T-cell (primary cell): ENCODE measurements around the gene HSPA2. TPM values are rescaled to one million over a fixed set of nuclear protein-coding genes. Genes with fewer than 3 reads are reported as not detected.

Source experiments
- ATAC-seq, 4 experiments: fragments of 200-7000 bp in 3 of 4; fragments of 150-1000 bp in 1 of 4; cut with Tn5 transposase; replicated peaks in 1 of 4; 1 replicate in 3 of 4; 2 replicates in 1 of 4; pipeline ENCODE4 v1.10.0; 2021; ENCODE audit warnings: moderate library complexity in 3 of 4, mild to moderate bottlenecking in 2 of 4, moderate number of reproducible peaks in 1 of 4
- CTCF ChIA-PET, 2 donors: fragments of 300-600 bp; sonication (Branson Sonifier 250); formaldehyde crosslinking; loops; one replicate each; lab custom pipeline; 2022; ENCODE audit warnings: antibody characterized with exemption in 2 of 2; lab: Charles Lee
- POLR2A ChIA-PET, 2 donors: fragments of 300-600 bp; sonication (Branson Sonifier 250); formaldehyde crosslinking; loops; one replicate each; lab custom pipeline; 2022; ENCODE audit warnings: antibody characterized with exemption in 2 of 2; lab: Charles Lee
- DNase-seq, 35 experiments: peaks; one replicate each; pipeline versions ENCODE4 v3.0.0 to v3.0.0-alpha.2; 2013 to 2023
- H3K27ac ChIP-seq: one replicate; pipeline ENCODE4 v1.5.1; 2013; ENCODE audit warnings: low read length
- H3K27me3 ChIP-seq, 2 experiments: replicated peaks in 1 of 2; 1 replicate in 1 of 2; 2 replicates in 1 of 2; pipeline versions ENCODE4 v1.6.1 to v1.7.0; 2013; ENCODE audit warnings: low read length in 1 of 2, mixed read lengths in 1 of 2; ENCODE audit not compliant: control insufficient read depth in 2 of 2, insufficient read depth in 2 of 2; ENCODE audit errors: extremely low read depth in 1 of 2
- H3K36me3 ChIP-seq, 2 donors: 1 replicate in 1 of 2; 2 replicates in 1 of 2; pipeline versions ENCODE4 v1.6.1 to v1.7.0; 2013; ENCODE audit warnings: low read length in 1 of 2; ENCODE audit not compliant: control insufficient read depth in 2 of 2, insufficient read depth in 1 of 2; ENCODE audit errors: extremely low read depth in 1 of 2
- H3K4me1 ChIP-seq, 2 experiments: 1 replicate in 1 of 2; 2 replicates in 1 of 2; pipeline versions ENCODE4 v1.6.1 to v1.7.0; 2013; ENCODE audit warnings: low read length in 2 of 2, mixed read lengths in 1 of 2; ENCODE audit not compliant: insufficient read depth in 2 of 2, control insufficient read depth in 1 of 2; ENCODE audit errors: extremely low read depth in 1 of 2
- H3K4me3 ChIP-seq, 2 donors: 1 replicate in 1 of 2; 2 replicates in 1 of 2; pipeline versions ENCODE4 v1.5.1 to v1.7.0; 2013; ENCODE audit warnings: mild to moderate bottlenecking in 2 of 2, low read length in 1 of 2, moderate library complexity in 1 of 2; ENCODE audit not compliant: control insufficient read depth in 1 of 2; ENCODE audit errors: extremely low read depth in 1 of 2
- H3K9me3 ChIP-seq: 2 replicates; pipeline ENCODE4 v1.7.0; 2013
- H3K27ac Mint-ChIP-seq, 2 donors: one replicate each; pipeline ENCODE4 v1.8.0; 2020 to 2021; ENCODE audit warnings: mild to moderate bottlenecking in 2 of 2, mixed read lengths in 2 of 2
- H3K27me3 Mint-ChIP-seq, 2 donors: one replicate each; pipeline ENCODE4 v1.8.0; 2021 to 2022; ENCODE audit warnings: mixed read lengths in 2 of 2
- H3K36me3 Mint-ChIP-seq: one replicate; pipeline ENCODE4 v1.8.0; 2021; ENCODE audit warnings: mixed read lengths
- H3K4me1 Mint-ChIP-seq, 3 donors: one replicate each; pipeline ENCODE4 v1.8.0; 2020 to 2022; ENCODE audit warnings: mixed read lengths in 3 of 3, mild to moderate bottlenecking in 1 of 3
- H3K4me3 Mint-ChIP-seq, 3 donors: one replicate each; pipeline ENCODE4 v1.8.0; 2020 to 2022; ENCODE audit warnings: mild to moderate bottlenecking in 3 of 3, mixed read lengths in 3 of 3, moderate library complexity in 3 of 3
- H3K9me3 Mint-ChIP-seq, 3 donors: one replicate each; pipeline ENCODE4 v1.8.0; 2020 to 2022; ENCODE audit warnings: mixed read lengths in 3 of 3
- WGBS: methylation state at CpG from one replicate; pipeline ENCODE4 v1.1.5; 2013; ENCODE audit warnings: missing lambda C conversion rate; ENCODE audit not compliant: insufficient coverage; 5-methylcytosine and 5-hydroxymethylcytosine counted together
- total RNA-seq, 35 experiments: library from RNA in 6 of 35; stranded (reverse) in 6 of 35; fragments of 120-200 nt in 1 of 35; gene quantifications; one replicate each; pipeline versions ENCODE4 v1.2.1 to v1.2.4 and lab custom pipeline; 2013 to 2026

The HSPA2 gene
- total RNA-seq, 5 donors from 2014 or later (not counting 1 experiment from before 2014, with no cell fraction given), result 1.2 to 2.7 (median 2.1) TPM

GRCh38 chr14:64572386-64573104 lies 32.0 kb downstream of the HSPA2 start:
- Histone ChIP-seq H3K27me3 (peaks cover 0 to 2% of the 10 kb centered on the region in 2 experiments), H3K36me3 (no peaks in the 10 kb centered on the region), H3K4me3 (no peak overlapping the region), H3K27ac (no peak overlapping the region), H3K4me1 (no peaks in the 10 kb centered on the region), H3K9me3 (no peaks in the 10 kb centered on the region)
- H3K4me1 Mint-ChIP-seq, result no peaks in the 10 kb centered on the region
- no peaks in the 10 kb centered on the region for H3K36me3 Mint-ChIP-seq
- no peaks in the 10 kb centered on the region for H3K27me3 Mint-ChIP-seq
- ChIA-PET POLR2A (interaction anchor here in 1 of 2 donors (0.5 kb wide), 1 partner anchor 9 kb away, joined by 7 read pairs; no protein-coding TSS in a partner anchor), CTCF (no interaction called here)
- no peak overlapping the region for H3K27ac Mint-ChIP-seq
- H3K9me3 Mint-ChIP-seq, result no peaks in the 10 kb centered on the region
- ATAC-seq, result no peak
- H3K4me3 Mint-ChIP-seq, result no peak overlapping the region
- no peak for DNase-seq

GRCh38 chr14:64573109-64573508 lies 32.6 kb downstream of the HSPA2 start:
- Mint-ChIP-seq H3K9me3 (no peaks in the 10 kb centered on the region), H3K27ac (no peak overlapping the region), H3K27me3 (no peaks in the 10 kb centered on the region), H3K4me3 (no peak overlapping the region), H3K36me3 (no peaks in the 10 kb centered on the region), H3K4me1 (no peaks in the 10 kb centered on the region)
- WGBS, result no CpG with 5 or more reads among the region's 3 CpGs
- no peak overlapping the region for H3K27ac ChIP-seq
- H3K9me3 ChIP-seq, result no peaks in the 10 kb centered on the region
- no peak overlapping the region for H3K4me3 ChIP-seq
- CTCF ChIA-PET, result no interaction called here
- POLR2A ChIA-PET, result no interaction called here
- H3K27me3 ChIP-seq, result peaks cover 0 to 2% of the 10 kb centered on the region in 2 experiments
- no peaks in the 10 kb centered on the region for H3K36me3 ChIP-seq
- H3K4me1 ChIP-seq, result no peaks in the 10 kb centered on the region
- DNase-seq, result no peak
- no peak for ATAC-seq

- Mint-ChIP-seq H3K4me3 (no peak overlapping the region), H3K27me3 (no peaks in the 10 kb centered on the region), H3K27ac (no peak overlapping the region), H3K36me3 (no peaks in the 10 kb centered on the region), H3K9me3 (no peaks in the 10 kb centered on the region), H3K4me1 (no peaks in the 10 kb centered on the region)
- H3K36me3 ChIP-seq, result no peaks in the 10 kb centered on the region
- H3K27ac ChIP-seq, result no peak overlapping the region
- CTCF ChIA-PET, result no interaction called here
- H3K4me1 ChIP-seq, result no peaks in the 10 kb centered on the region
- H3K9me3 ChIP-seq, result no peaks in the 10 kb centered on the region
- H3K4me3 ChIP-seq, result no peak overlapping the region
- H3K27me3 ChIP-seq, result no peaks in the 10 kb centered on the region
- WGBS, result no CpG with 5 or more reads among the region's 6 CpGs
- DNase-seq (no peak), ATAC-seq (no peak)
- POLR2A ChIA-PET, result interaction anchor here in 1 of 2 donors (0.6 kb wide), 1 partner anchor 199 kb away, joined by 4 read pairs; no protein-coding TSS in a partner anchor
Observed at GRCh38 chr14:64574371-64575107, 34.0 kb downstream of the HSPA2 start.

GRCh38 chr14:64577211-64577610 lies 36.7 kb downstream of the HSPA2 start:
- Histone ChIP-seq H3K4me3 (no peak overlapping the region), H3K36me3 (no peaks in the 10 kb centered on the region), H3K4me1 (no peaks in the 10 kb centered on the region), H3K27ac (no peak overlapping the region), H3K9me3 (no peaks in the 10 kb centered on the region), H3K27me3 (no peaks in the 10 kb centered on the region)
- no peaks in the 10 kb centered on the region for H3K9me3 Mint-ChIP-seq
- H3K4me3 Mint-ChIP-seq, result no peak overlapping the region
- no peaks in the 10 kb centered on the region for H3K36me3 Mint-ChIP-seq
- DNase-seq, result no peak
- 100% methylated on average over 3 of the region's 5 CpGs for WGBS
- H3K27me3 Mint-ChIP-seq, result no peaks in the 10 kb centered on the region
- H3K27ac Mint-ChIP-seq, result no peak overlapping the region
- POLR2A ChIA-PET, result no interaction called here
- no peaks in the 10 kb centered on the region for H3K4me1 Mint-ChIP-seq
- CTCF ChIA-PET, result interaction anchor here in 1 of 2 donors (0.6 kb wide), 1 partner anchor 181 kb away, joined by 5 read pairs; no protein-coding TSS in a partner anchor
- ATAC-seq, result no peak

GRCh38 chr14:64580467-64580866 lies 39.9 kb downstream of the HSPA2 start:
- ChIA-PET CTCF (no interaction called here), POLR2A (no interaction called here)
- H3K27me3 ChIP-seq, result no peaks in the 10 kb centered on the region
- H3K36me3 Mint-ChIP-seq, result no peaks in the 10 kb centered on the region
- WGBS, result 100% methylated on average over 1 of the region's 7 CpGs
- H3K36me3 ChIP-seq, result no peaks in the 10 kb centered on the region
- no peak overlapping the region for H3K27ac ChIP-seq
- H3K4me3 Mint-ChIP-seq, result no peak overlapping the region
- no peaks in the 10 kb centered on the region for H3K4me1 ChIP-seq
- no peak for DNase-seq
- H3K4me3 ChIP-seq, result no peak overlapping the region
- H3K27ac Mint-ChIP-seq, result no peak overlapping the region
- no peaks in the 10 kb centered on the region for H3K27me3 Mint-ChIP-seq
- H3K4me1 Mint-ChIP-seq, result no peaks in the 10 kb centered on the region
- H3K9me3 ChIP-seq, result no peaks in the 10 kb centered on the region
- ATAC-seq, result no peak
- no peaks in the 10 kb centered on the region for H3K9me3 Mint-ChIP-seq

- H3K4me3 Mint-ChIP-seq, result no peak overlapping the region
- WGBS, result no CpG with 5 or more reads among the region's 2 CpGs
- no peaks in the 10 kb centered on the region for H3K36me3 Mint-ChIP-seq
- POLR2A ChIA-PET, result no interaction called here
- H3K36me3 ChIP-seq, result no peaks in the 10 kb centered on the region
- CTCF ChIA-PET, result interaction anchor here in 1 of 2 donors (0.6 kb wide), 2 partner anchors 160 to 200 kb away, joined by 3 to 5 read pairs; no protein-coding TSS in a partner anchor
- ATAC-seq (no peak), DNase-seq (no peak)
- no peaks in the 10 kb centered on the region for H3K4me1 ChIP-seq
- no peaks in the 10 kb centered on the region for H3K4me1 Mint-ChIP-seq
- no peaks in the 10 kb centered on the region for H3K9me3 Mint-ChIP-seq
- no peaks in the 10 kb centered on the region for H3K9me3 ChIP-seq
- no peak overlapping the region for H3K27ac ChIP-seq
- no peaks in the 10 kb centered on the region for H3K27me3 ChIP-seq
- H3K27me3 Mint-ChIP-seq, result no peaks in the 10 kb centered on the region
- H3K27ac Mint-ChIP-seq, result no peak overlapping the region
- H3K4me3 ChIP-seq, result no peak overlapping the region
Observed at GRCh38 chr14:64581363-64581762, 40.8 kb downstream of the HSPA2 start.
